Endothelial cell (in vitro differentiated cells): ENCODE data around the gene OSBPL6. TPM values are rescaled to one million over a fixed set of nuclear protein-coding genes. Genes with fewer than 3 reads are reported as not detected.

Experiments
- DNase-seq: peaks from one replicate; pipeline ENCODE4 v3.0.0; 2021; ENCODE audit warnings: low spot score
- H3K27ac Mint-ChIP-seq: one replicate; pipeline ENCODE4 v1.8.0; 2021; ENCODE audit warnings: mixed read lengths, inconsistent platforms; ENCODE audit not compliant: unreplicated experiment
- H3K27me3 Mint-ChIP-seq: one replicate; pipeline ENCODE4 v1.8.0; 2021; ENCODE audit warnings: mild to moderate bottlenecking, moderate library complexity, mixed read lengths, inconsistent platforms; ENCODE audit not compliant: unreplicated experiment
- H3K36me3 Mint-ChIP-seq: one replicate; pipeline ENCODE4 v1.8.0; 2021; ENCODE audit warnings: mild to moderate bottlenecking, low read depth, mixed read lengths, inconsistent platforms; ENCODE audit not compliant: unreplicated experiment
- H3K4me1 Mint-ChIP-seq: one replicate; pipeline ENCODE4 v1.8.0; 2021; ENCODE audit warnings: mild to moderate bottlenecking, mixed read lengths, inconsistent platforms; ENCODE audit not compliant: unreplicated experiment
- H3K4me3 Mint-ChIP-seq: one replicate; pipeline ENCODE4 v1.8.0; 2021; ENCODE audit warnings: mild to moderate bottlenecking, mixed read lengths, inconsistent platforms; ENCODE audit not compliant: unreplicated experiment
- H3K9me3 Mint-ChIP-seq: one replicate; pipeline ENCODE4 v1.8.0; 2021; ENCODE audit warnings: mixed read lengths, inconsistent platforms; ENCODE audit not compliant: unreplicated experiment
- CTCF ChIP-seq: fragments of 200-600 bp; sonication (generic); IDR thresholded peaks from one replicate; pipeline ENCODE4 v1.5.0; 2021; ENCODE audit warnings: antibody characterized with exemption; ENCODE audit not compliant: unreplicated experiment
- total RNA-seq: library from RNA; stranded (reverse); fragmentation: NEBNext Ultra II Directional; extraction: Animal tissue kit (Norgen Biotek cat#: 25700); gene quantifications from one replicate; pipeline ENCODE4 v1.2.1, GENCODE V29; 2021; ENCODE audit not compliant: unreplicated experiment

Gene OSBPL6
- total RNA-seq, 1 donor from 2014 or later, result 3.0 TPM

GRCh38 chr2:178386986-178387597 is 192.8 kb downstream of the OSBPL6 start:
- DNase-seq, result no peak
- TF ChIP-seq CTCF, result no peak
- H3K4me3 Mint-ChIP-seq, result no peak overlapping the region
- H3K4me1 Mint-ChIP-seq, result peaks cover 23% of the 10 kb centered on the region
- H3K27me3 Mint-ChIP-seq, result peaks cover 4% of the 10 kb centered on the region
- no peaks in the 10 kb centered on the region for H3K36me3 Mint-ChIP-seq
- no peak overlapping the region for H3K27ac Mint-ChIP-seq
- no peaks in the 10 kb centered on the region for H3K9me3 Mint-ChIP-seq

- H3K4me1 Mint-ChIP-seq, result peaks cover 23% of the 10 kb centered on the region
- no peak overlapping the region for H3K4me3 Mint-ChIP-seq
- no peak for DNase-seq
- peaks cover 4% of the 10 kb centered on the region for H3K27me3 Mint-ChIP-seq
- no peak overlapping the region for H3K27ac Mint-ChIP-seq
- TF ChIP-seq CTCF, result no peak
- H3K36me3 Mint-ChIP-seq, result no peaks in the 10 kb centered on the region
- H3K9me3 Mint-ChIP-seq, result no peaks in the 10 kb centered on the region
Measured at GRCh38 chr2:178388287-178388686, 194.0 kb downstream of the OSBPL6 start.

- no peaks in the 10 kb centered on the region for H3K36me3 Mint-ChIP-seq
- H3K4me3 Mint-ChIP-seq, result no peak overlapping the region
- no peaks in the 10 kb centered on the region for H3K9me3 Mint-ChIP-seq
- H3K27ac Mint-ChIP-seq, result no peak overlapping the region
- no peak for DNase-seq
- H3K4me1 Mint-ChIP-seq, result peaks cover 6% of the 10 kb centered on the region
- no peak for TF ChIP-seq CTCF
- H3K27me3 Mint-ChIP-seq, result peaks cover 4% of the 10 kb centered on the region
Measured at GRCh38 chr2:178391701-178392100, 197.4 kb downstream of the OSBPL6 start.

- Mint-ChIP-seq H3K27ac (no peak overlapping the region), H3K4me3 (no peak overlapping the region), H3K9me3 (no peaks in the 10 kb centered on the region), H3K4me1 (peaks cover 2% of the 10 kb centered on the region), H3K36me3 (no peaks in the 10 kb centered on the region), H3K27me3 (peaks cover 4% of the 10 kb centered on the region)
- no peak for DNase-seq
- no peak for TF ChIP-seq CTCF
Measured at GRCh38 chr2:178392215-178392614, 197.9 kb downstream of the OSBPL6 start.

GRCh38 chr2:178394859-178395258 is 200.5 kb downstream of the OSBPL6 start:
- Mint-ChIP-seq H3K4me1 (no peaks in the 10 kb centered on the region), H3K36me3 (no peaks in the 10 kb centered on the region), H3K27me3 (peaks cover 4% of the 10 kb centered on the region), H3K4me3 (no peak overlapping the region), H3K9me3 (no peaks in the 10 kb centered on the region), H3K27ac (no peak overlapping the region)
- no peak for TF ChIP-seq CTCF
- no peak for DNase-seq
